ENCODE results near the gene AHI1. TPM values are rescaled to one million over a fixed set of nuclear protein-coding genes. Genes with fewer than 3 reads are reported as not detected.
"Not testable (repeated sequence)": the region's sequence is repeated elsewhere in the genome, so short reads cannot be mapped to it uniquely, and the experiment has no call there.

Gene AHI1
- total RNA-seq, 1 experiment from 2014 or later = 14.1 TPM

DNA sequence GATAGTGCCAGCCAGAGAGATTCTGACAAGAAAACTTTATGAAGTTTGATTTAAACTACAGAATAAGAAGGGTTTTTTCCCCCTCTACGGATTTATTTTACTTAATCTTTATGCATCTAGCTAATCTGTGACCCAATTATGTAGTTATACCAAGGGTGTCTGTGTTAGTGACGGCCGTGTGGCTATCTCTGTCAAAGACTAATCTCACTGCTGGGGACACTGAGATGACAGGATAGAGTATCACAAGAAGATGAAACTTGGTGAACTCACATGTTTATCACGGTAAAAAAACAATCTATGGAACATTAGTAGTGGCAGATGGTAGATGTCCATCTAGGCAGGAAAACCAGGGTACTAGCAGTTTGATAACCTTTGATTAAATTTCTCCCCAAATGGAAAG, 149.7 kb downstream of the AHI1 start:
- Histone ChIP-seq H3K27me3 (ENCODE audit: low read length) (no peaks in the 10 kb centered on the region), H2AFZ (ENCODE audit: low read length) (no peak overlapping the region), H3K36me3 (ENCODE audit: insufficient read depth, low read length) (no peaks in the 10 kb centered on the region), H3K9ac (ENCODE audit: low read length) (no peak overlapping the region), H3K4me3 (ENCODE audit: low read length) (no peak overlapping the region), H3K27ac (ENCODE audit: low read length) (no peak overlapping the region), H3K79me2 (ENCODE audit: low read length) (no peaks in the 10 kb centered on the region), H3K9me2 (replicated peaks; ENCODE audit: insufficient read depth, low read length) (no peaks in the 10 kb centered on the region), H3K4me1 (ENCODE audit: low read length) (peaks cover 6% of the 10 kb centered on the region), H4K20me1 (ENCODE audit: insufficient read depth, low read depth, low read length) (no peaks in the 10 kb centered on the region), H3K4me2 (ENCODE audit: low read depth, low read length, poor library complexity, severe bottlenecking) (no peak overlapping the region), H3K9me3 (ENCODE audit: low read length) (no peaks in the 10 kb centered on the region)
- DNase-seq = no peak

DNA sequence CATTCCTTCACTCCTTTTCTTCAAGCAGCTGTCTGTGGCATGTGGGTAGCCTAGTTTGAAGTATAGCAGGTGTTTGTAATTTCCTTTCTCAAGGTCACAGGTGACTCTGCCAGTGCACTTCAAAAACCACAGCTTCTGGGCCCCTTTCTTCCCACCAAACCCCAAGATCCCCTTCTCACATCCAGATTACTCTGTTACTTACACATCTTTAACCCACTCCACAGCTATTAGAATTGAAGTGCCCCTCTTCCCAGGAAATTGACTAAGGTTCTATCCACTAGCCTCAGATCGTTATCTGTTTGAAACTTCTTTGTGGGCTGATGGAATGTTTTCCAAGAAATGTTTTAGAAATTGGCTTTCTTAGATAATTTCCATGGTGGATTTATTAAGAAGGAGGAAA, 150.8 kb downstream of the AHI1 start:
- Histone ChIP-seq H3K9ac (ENCODE audit: low read length) (no peak overlapping the region), H3K4me3 (ENCODE audit: low read length) (no peak overlapping the region), H3K9me3 (ENCODE audit: low read length) (no peaks in the 10 kb centered on the region), H3K79me2 (ENCODE audit: low read length) (no peaks in the 10 kb centered on the region), H4K20me1 (ENCODE audit: insufficient read depth, low read depth, low read length) (no peaks in the 10 kb centered on the region), H2AFZ (ENCODE audit: low read length) (no peak overlapping the region), H3K27me3 (ENCODE audit: low read length) (no peaks in the 10 kb centered on the region), H3K9me2 (replicated peaks; ENCODE audit: insufficient read depth, low read length) (no peaks in the 10 kb centered on the region), H3K4me2 (ENCODE audit: low read depth, low read length, poor library complexity, severe bottlenecking) (no peak overlapping the region), H3K36me3 (ENCODE audit: insufficient read depth, low read length) (no peaks in the 10 kb centered on the region), H3K4me1 (ENCODE audit: low read length) (peaks cover 9% of the 10 kb centered on the region), H3K27ac (ENCODE audit: low read length) (no peak overlapping the region)
- DNase-seq = no peak

DNA sequence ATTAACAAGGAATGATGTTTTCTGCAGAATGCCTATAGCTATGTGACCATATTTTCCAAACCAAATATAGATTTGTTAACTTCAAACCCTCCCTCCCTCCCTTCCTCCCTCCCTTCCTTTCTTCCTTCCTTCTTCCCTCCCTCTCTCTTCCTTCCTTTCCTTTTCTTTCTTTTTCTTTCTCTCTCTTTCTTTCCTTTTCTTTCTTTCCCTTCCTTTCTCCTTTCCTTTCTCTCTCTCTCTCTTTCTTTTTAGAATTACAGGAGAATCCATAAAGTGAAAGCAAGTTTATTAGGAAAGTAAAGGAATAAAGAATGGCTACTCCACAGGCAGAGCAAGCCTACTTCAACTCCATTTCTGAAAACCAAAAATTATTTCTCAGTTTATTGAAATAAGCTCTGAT, 153.0 kb downstream of the AHI1 start:
- peaks cover 2% of the 10 kb centered on the region; the same call in 1 of the 2 replicates for H3K4me1 ChIP-seq (ENCODE audit: low read length)
- no peak overlapping the region for H2AFZ ChIP-seq (ENCODE audit: low read length)
- H4K20me1 ChIP-seq (ENCODE audit: insufficient read depth, low read depth, low read length) = no peaks in the 10 kb centered on the region
- DNase-seq = no peak
- no peak overlapping the region for H3K4me2 ChIP-seq (ENCODE audit: low read depth, low read length, poor library complexity, severe bottlenecking)
- no peaks in the 10 kb centered on the region for H3K9me2 ChIP-seq (replicated peaks; ENCODE audit: insufficient read depth, low read length)
- H3K27me3 ChIP-seq (ENCODE audit: low read length) = no peaks in the 10 kb centered on the region
- no peak overlapping the region for H3K4me3 ChIP-seq (ENCODE audit: low read length)
- no peak overlapping the region for H3K9ac ChIP-seq (ENCODE audit: low read length)
- H3K27ac ChIP-seq (ENCODE audit: low read length) = no peak overlapping the region
- no peaks in the 10 kb centered on the region for H3K36me3 ChIP-seq (ENCODE audit: insufficient read depth, low read length)
- no peaks in the 10 kb centered on the region for H3K9me3 ChIP-seq (ENCODE audit: low read length)
- no peaks in the 10 kb centered on the region for H3K79me2 ChIP-seq (ENCODE audit: low read length)

- H3K4me1 ChIP-seq (ENCODE audit: low read length); H3K9ac ChIP-seq (ENCODE audit: low read length); DNase-seq; H3K9me3 ChIP-seq (ENCODE audit: low read length); H3K27ac ChIP-seq (ENCODE audit: low read length); H3K4me3 ChIP-seq (ENCODE audit: low read length); H3K9me2 ChIP-seq (replicated peaks; ENCODE audit: insufficient read depth, low read length); H3K36me3 ChIP-seq (ENCODE audit: insufficient read depth, low read length); H3K79me2 ChIP-seq (ENCODE audit: low read length); H3K4me2 ChIP-seq (ENCODE audit: low read depth, low read length, poor library complexity, severe bottlenecking); H3K27me3 ChIP-seq (ENCODE audit: low read length); H4K20me1 ChIP-seq (ENCODE audit: insufficient read depth, low read depth, low read length); H2AFZ ChIP-seq (ENCODE audit: low read length): not testable (repeated sequence)
Observed at GRCh38 chr6:135339920-135340319, 157.6 kb downstream of the AHI1 start.

DNA sequence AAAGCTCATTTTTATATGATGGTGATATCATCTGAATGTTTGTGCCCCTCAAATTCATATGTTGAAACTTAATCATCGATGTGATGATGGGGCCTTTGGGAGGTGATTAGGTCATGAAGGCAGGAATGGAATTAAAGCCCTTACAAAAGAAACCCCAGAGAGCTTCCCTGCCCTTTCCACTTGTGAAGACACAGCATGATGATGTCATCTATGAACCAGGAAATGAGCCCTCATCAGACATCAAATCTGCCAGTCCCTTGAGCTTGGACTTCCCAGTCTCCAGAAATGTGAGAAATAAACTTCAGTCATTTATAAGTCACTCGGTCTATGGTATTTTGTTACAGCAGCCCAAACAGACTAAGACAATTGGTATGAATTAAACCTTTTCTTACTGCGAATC, 163.4 kb downstream of the AHI1 start:
- Histone ChIP-seq H3K79me2 (ENCODE audit: low read length) (no peaks in the 10 kb centered on the region), H4K20me1 (ENCODE audit: insufficient read depth, low read depth, low read length) (no peaks in the 10 kb centered on the region), H2AFZ (ENCODE audit: low read length) (no peak overlapping the region), H3K4me1 (ENCODE audit: low read length) (no peaks in the 10 kb centered on the region), H3K36me3 (ENCODE audit: insufficient read depth, low read length) (no peaks in the 10 kb centered on the region), H3K27ac (ENCODE audit: low read length) (no peak overlapping the region), H3K4me3 (ENCODE audit: low read length) (no peak overlapping the region), H3K9me2 (replicated peaks; ENCODE audit: insufficient read depth, low read length) (no peaks in the 10 kb centered on the region), H3K4me2 (ENCODE audit: low read depth, low read length, poor library complexity, severe bottlenecking) (no peak overlapping the region), H3K9ac (ENCODE audit: low read length) (no peak overlapping the region), H3K27me3 (ENCODE audit: low read length) (no peaks in the 10 kb centered on the region), H3K9me3 (ENCODE audit: low read length) (no peaks in the 10 kb centered on the region)
- no peak for DNase-seq

GRCh38 chr6:135331002-135331401, 166.5 kb downstream of the AHI1 start:
- H3K4me2 ChIP-seq (ENCODE audit: low read depth, low read length, poor library complexity, severe bottlenecking) = no peak overlapping the region

DNA sequence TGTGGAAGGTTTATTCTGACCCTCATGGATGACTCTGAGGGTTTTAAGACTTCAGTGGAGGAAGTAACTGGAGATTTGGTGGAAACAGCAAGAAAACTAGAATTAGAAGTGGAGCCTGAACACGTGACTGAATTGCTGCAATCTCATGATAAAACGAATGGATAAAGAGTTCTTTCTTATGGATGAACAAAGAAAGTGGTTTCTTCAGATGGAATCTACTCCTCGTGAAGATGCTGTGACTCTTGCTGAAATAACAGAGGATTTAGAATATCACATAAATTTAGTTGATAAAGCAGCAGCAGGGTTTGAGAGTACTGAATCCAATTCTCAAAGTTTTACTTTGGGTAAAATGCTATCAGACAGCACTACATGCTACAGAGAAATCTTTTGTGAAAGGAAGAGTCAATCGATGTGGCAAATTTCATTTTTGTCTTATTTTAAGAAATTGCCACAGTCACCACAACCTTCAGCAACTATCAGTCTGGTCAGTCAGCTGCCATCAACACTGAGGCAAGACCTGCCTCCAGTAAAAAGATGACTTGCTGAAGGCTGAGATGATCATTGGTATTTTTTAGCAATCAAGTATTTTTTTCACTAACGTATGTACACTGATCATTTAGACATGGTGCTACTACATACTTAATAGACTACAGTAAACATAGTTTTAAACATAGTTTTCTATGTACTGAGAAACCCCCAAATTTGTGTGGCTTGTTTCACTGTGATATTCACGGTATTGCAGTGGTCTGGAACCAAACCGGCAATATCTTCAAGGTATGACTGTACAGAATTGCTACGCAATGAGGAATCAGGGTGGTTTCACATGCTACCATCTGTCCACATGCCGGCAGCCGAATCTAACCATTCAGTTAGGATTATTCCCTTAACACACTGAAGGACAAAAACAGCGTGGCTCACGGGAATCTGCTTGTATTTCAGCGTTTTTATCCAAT, 167.4 kb downstream of the AHI1 start:
- Histone ChIP-seq H3K9ac (ENCODE audit: low read length) (no peak overlapping the region), H3K4me2 (ENCODE audit: low read depth, low read length, poor library complexity, severe bottlenecking) (no peak overlapping the region), H3K4me3 (ENCODE audit: low read length) (no peak overlapping the region), H3K9me3 (ENCODE audit: low read length) (no peaks in the 10 kb centered on the region), H3K79me2 (ENCODE audit: low read length) (no peaks in the 10 kb centered on the region), H3K27me3 (ENCODE audit: low read length) (no peaks in the 10 kb centered on the region), H3K27ac (ENCODE audit: low read length) (no peak overlapping the region), H2AFZ (ENCODE audit: low read length) (no peak overlapping the region), H3K9me2 (replicated peaks; ENCODE audit: insufficient read depth, low read length) (no peaks in the 10 kb centered on the region), H3K36me3 (ENCODE audit: insufficient read depth, low read length) (no peaks in the 10 kb centered on the region), H4K20me1 (ENCODE audit: insufficient read depth, low read depth, low read length) (no peaks in the 10 kb centered on the region), H3K4me1 (ENCODE audit: low read length) (no peaks in the 10 kb centered on the region)
- no peak for DNase-seq

More at GRCh38 chr6:135331002-135331401, 166.5 kb downstream of the AHI1 start:
- no peak for DNase-seq
- H3K4me3 ChIP-seq (ENCODE audit: low read length) = no peak overlapping the region
- no peaks in the 10 kb centered on the region for H3K79me2 ChIP-seq (ENCODE audit: low read length)
- no peak overlapping the region for H3K9ac ChIP-seq (ENCODE audit: low read length)
- no peak overlapping the region for H2AFZ ChIP-seq (ENCODE audit: low read length)
- no peaks in the 10 kb centered on the region for H3K36me3 ChIP-seq (ENCODE audit: insufficient read depth, low read length)
- H3K27me3 ChIP-seq (ENCODE audit: low read length) = no peaks in the 10 kb centered on the region
- no peaks in the 10 kb centered on the region for H3K9me2 ChIP-seq (replicated peaks; ENCODE audit: insufficient read depth, low read length)
- no peaks in the 10 kb centered on the region for H4K20me1 ChIP-seq (ENCODE audit: insufficient read depth, low read depth, low read length)
- H3K27ac ChIP-seq (ENCODE audit: low read length) = no peak overlapping the region
- H3K9me3 ChIP-seq (ENCODE audit: low read length) = no peaks in the 10 kb centered on the region
- H3K4me1 ChIP-seq (ENCODE audit: low read length) = no peaks in the 10 kb centered on the region

DNA sequence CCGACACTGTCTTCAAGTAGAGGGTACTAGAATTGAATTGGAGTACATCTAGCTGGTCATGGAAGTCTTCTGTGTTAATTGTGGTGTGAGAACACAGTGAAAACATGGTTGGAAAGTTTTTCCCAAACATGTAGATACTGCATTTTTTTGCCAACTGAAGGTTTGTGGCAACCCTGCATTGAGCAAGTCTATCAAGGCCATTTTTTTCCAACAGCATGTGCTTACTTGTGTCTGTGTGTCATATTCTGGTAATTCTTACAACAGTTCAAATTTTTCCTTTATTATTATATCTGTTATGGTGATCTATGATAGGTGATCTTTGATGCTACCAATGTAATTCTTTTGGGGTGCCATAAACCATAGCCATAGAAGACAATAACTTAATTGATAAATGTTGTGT, 169.4 kb downstream of the AHI1 start:
- no peak overlapping the region for H2AFZ ChIP-seq (ENCODE audit: low read length)
- no peaks in the 10 kb centered on the region for H3K9me2 ChIP-seq (replicated peaks; ENCODE audit: insufficient read depth, low read length)
- no peak for DNase-seq
- no peak overlapping the region for H3K9ac ChIP-seq (ENCODE audit: low read length)
- no peak overlapping the region for H3K27ac ChIP-seq (ENCODE audit: low read length)
- no peaks in the 10 kb centered on the region for H3K9me3 ChIP-seq (ENCODE audit: low read length)
- H3K4me2 ChIP-seq (ENCODE audit: low read depth, low read length, poor library complexity, severe bottlenecking) = no peak overlapping the region
- H3K4me1 ChIP-seq (ENCODE audit: low read length) = peaks cover 8% of the 10 kb centered on the region
- H3K79me2 ChIP-seq (ENCODE audit: low read length) = no peaks in the 10 kb centered on the region
- H3K27me3 ChIP-seq (ENCODE audit: low read length) = no peaks in the 10 kb centered on the region
- H3K36me3 ChIP-seq (ENCODE audit: insufficient read depth, low read length) = no peaks in the 10 kb centered on the region
- H3K4me3 ChIP-seq (ENCODE audit: low read length) = no peak overlapping the region
- no peaks in the 10 kb centered on the region for H4K20me1 ChIP-seq (ENCODE audit: insufficient read depth, low read depth, low read length)

All from Karpas-422 (cell line).